ENCODE measurements around the gene VAMP8. TPM values are rescaled to one million over a fixed set of nuclear protein-coding genes. Genes with fewer than 3 reads are reported as not detected.

Gene VAMP8
- total RNA-seq (100 to 1,000 TPM in 1 of 9 donors, 10 to 100 TPM in 4, 1 to 10 TPM in 4; 5.4 to 103 (median 10.1) TPM), polyA plus RNA-seq (10 to 100 TPM; 13.8 to 21.7 TPM)
- long read RNA-seq, donor 1, partial matches to known transcripts: 1 of 4 reads
- long read RNA-seq, donor 1, other reads (novel, unspliced or antisense): 1 of 4 reads
- long read RNA-seq, donor 2, partial matches to known transcripts: 0 of 1 reads
- long read RNA-seq, donor 2, other reads (novel, unspliced or antisense): 0 of 1 reads
- long read RNA-seq, donor 3, partial matches to known transcripts: 1 of 5 reads
- long read RNA-seq, donor 3, other reads (novel, unspliced or antisense): 0 of 5 reads

GRCh38 chr2:85577386-85578242 lies at the start of gene VAMP8:
VAMP8 (plus strand) TSS chr2:85577586; CDS start chr2:85577647, 61 bp downstream.
- DNase-seq (peak in 2 of 5 donors; percentile 62 to 75), ATAC-seq (peak; percentile 16 to 53 (median 48))
- TF ChIP-seq POLR2A (IDR thresholded peaks at IDR 0.05) (no peak), CTCF (IDR thresholded peaks at IDR 0.05) (no peak)
- Histone ChIP-seq H3K27me3 (no peaks in the 10 kb centered on the region), H3K36me3 (peaks cover 0 to 11% (median 0%) of the 10 kb centered on the region in 9 donors), H3K4me3 (peak within 1 kb of the TSS in 9 of 12 donors; percentile 10 to 60 (median 29)), H3K4me1 (peaks cover 0 to 45% (median 18%) of the 10 kb centered on the region in 12 donors), H3K9me3 (no peaks in the 10 kb centered on the region), H3K27ac (peak within 1 kb of the TSS; percentile 41 to 90 (median 60))
- 51 to 60% (median 56%) methylated on average over 19 of the region's 19 CpGs for WGBS, 4 donors
- intact Hi-C loops (cut with DNase I): no loop called here

- TF ChIP-seq CTCF (IDR thresholded peaks at IDR 0.05) (no peak), POLR2A (IDR thresholded peaks at IDR 0.05) (no peak)
- H3K36me3 ChIP-seq: no peaks in the 10 kb centered on the region
- DNase-seq (no peak), ATAC-seq (no peak)
- no peaks in the 10 kb centered on the region for H3K9me3 ChIP-seq
- intact Hi-C loops (cut with DNase I): no loop called here
- H3K4me1 ChIP-seq: peaks cover 0 to 22% (median 14%) of the 10 kb centered on the region in 12 donors
- no peak overlapping the region for H3K4me3 ChIP-seq
- no peak overlapping the region for H3K27ac ChIP-seq
- no peaks in the 10 kb centered on the region for H3K27me3 ChIP-seq
Observed at GRCh38 chr2:85527787-85528186, 49.6 kb upstream of the VAMP8 start.

- Histone ChIP-seq H3K4me3 (no peak overlapping the region), H3K27ac (no peak overlapping the region), H3K9me3 (no peaks in the 10 kb centered on the region), H3K4me1 (peaks cover 0 to 22% (median 14%) of the 10 kb centered on the region in 12 donors), H3K36me3 (no peaks in the 10 kb centered on the region), H3K27me3 (no peaks in the 10 kb centered on the region)
- no peak for DNase-seq
- 89 to 95% (median 93%) methylated on average over 2 of the region's 2 CpGs for WGBS, 4 donors
- intact Hi-C loops (cut with DNase I): no loop called here
- TF ChIP-seq POLR2A (IDR thresholded peaks at IDR 0.05) (no peak), CTCF (IDR thresholded peaks at IDR 0.05) (no peak)
- no peak for ATAC-seq
Observed at GRCh38 chr2:85528355-85528754, 49.0 kb upstream of the VAMP8 start.

- H3K4me1 ChIP-seq: peaks cover 0 to 9% (median 3%) of the 10 kb centered on the region in 12 donors
- intact Hi-C loops (cut with DNase I): no loop called here
- TF ChIP-seq CTCF (IDR thresholded peaks at IDR 0.05): no peak
- no peak for TF ChIP-seq POLR2A (IDR thresholded peaks at IDR 0.05)
- H3K9me3 ChIP-seq: no peaks in the 10 kb centered on the region
- no peak overlapping the region for H3K4me3 ChIP-seq
- no peak for ATAC-seq
- no peaks in the 10 kb centered on the region for H3K27me3 ChIP-seq
- H3K36me3 ChIP-seq: no peaks in the 10 kb centered on the region
- WGBS, 4 donors: 83 to 100% (median 92%) methylated on average over 1 of the region's 1 CpG
- no peak for DNase-seq
- no peak overlapping the region for H3K27ac ChIP-seq
Observed at GRCh38 chr2:85529809-85530208, 47.6 kb upstream of the VAMP8 start.

All from heart left ventricle (tissue), 16 donors.